HEK293 (cell line): ENCODE data around the gene ADAMTS19.

ENCODE experiments used
- CTCF ChIA-PET: fragments of 350-600 bp; formaldehyde crosslinking; extraction: SDS; loops from one replicate; lab custom pipeline; 2021; ENCODE audit warnings: antibody characterized with exemption; lab: Yijun Ruan, JAX
- POLR2A ChIA-PET: fragments of 300-600 bp; formaldehyde crosslinking; extraction: SDS; loops from one replicate; lab custom pipeline; 2020; ENCODE audit warnings: antibody characterized with exemption, inconsistent platforms; lab: Yijun Ruan, JAX
- H3K27ac ChIP-seq: fragments of 200-500 bp; sonication (Bioruptor generic); 2 replicates; pipeline ENCODE4 v1.5.1; 2014; ENCODE audit warnings: low read depth, low read length, control low read depth, inconsistent platforms; ENCODE audit errors: extremely low read depth
- H3K36me3 ChIP-seq, 2 experiments: fragments of 200-500 bp in 1 of 2; sonication (Bioruptor generic) in 1 of 2; 1 replicate in 1 of 2; 2 replicates in 1 of 2; pipeline ENCODE4 v1.5.1; 2014 to 2017; ENCODE audit warnings: inconsistent platforms in 2 of 2, low read length in 2 of 2; ENCODE audit not compliant: control insufficient read depth in 2 of 2, insufficient read depth in 1 of 2
- H3K4me1 ChIP-seq: fragments of 200-500 bp; sonication (Bioruptor generic); 2 replicates; pipeline ENCODE4 v1.5.1; 2014; ENCODE audit warnings: mild to moderate bottlenecking, low read length, inconsistent platforms; ENCODE audit not compliant: control insufficient read depth, insufficient read depth
- H3K4me3 ChIP-seq: 2 replicates; pipeline ENCODE4 v1.5.1; 2011; ENCODE audit warnings: low read depth, mild to moderate bottlenecking, control low read depth, low read length, moderate library complexity
- H3K9me3 ChIP-seq: fragments of 200-500 bp; sonication (Bioruptor generic); 2 replicates; pipeline ENCODE4 v1.5.1; 2014; ENCODE audit warnings: low read depth, low read length, inconsistent platforms; ENCODE audit not compliant: control insufficient read depth, insufficient read depth
- ATF2 ChIP-seq: fragments of 450-650 bp; formaldehyde crosslinking; IDR thresholded peaks from 2 replicates; pipeline ENCODE4 v1.5.1; 2016; ENCODE audit warnings: missing biosample characterization, missing genetic modification characterization, low read depth
- FEZF1 ChIP-seq: fragments of 450-650 bp; formaldehyde crosslinking; IDR thresholded peaks from 2 replicates; pipeline ENCODE4 v1.5.1; 2016; ENCODE audit warnings: missing biosample characterization, missing genetic modification characterization
- GFI1B ChIP-seq: fragments of 450-650 bp; formaldehyde crosslinking; IDR thresholded peaks from 2 replicates; pipeline ENCODE4 v1.5.1; 2016; ENCODE audit warnings: missing biosample characterization, missing genetic modification characterization
- GLI2 ChIP-seq: fragments of 450-650 bp; formaldehyde crosslinking; IDR thresholded peaks from 2 replicates; pipeline ENCODE4; 2017; ENCODE audit warnings: missing biosample characterization, missing genetic modification characterization, low read depth, borderline replicate concordance
- OSR2 ChIP-seq: fragments of 450-650 bp; formaldehyde crosslinking; IDR thresholded peaks from 2 replicates; pipeline ENCODE4 v1.5.1; 2016; ENCODE audit warnings: missing biosample characterization, missing genetic modification characterization
- PRDM1 ChIP-seq: fragments of 450-650 bp; formaldehyde crosslinking; IDR thresholded peaks from 2 replicates; pipeline ENCODE4; 2016; ENCODE audit warnings: missing biosample characterization, missing genetic modification characterization
- PRDM6 ChIP-seq: fragments of 450-650 bp; formaldehyde crosslinking; IDR thresholded peaks from 2 replicates; pipeline ENCODE4 v1.5.1; 2017; ENCODE audit warnings: missing biosample characterization, missing genetic modification characterization
- REPIN1 ChIP-seq: fragments of 450-650 bp; formaldehyde crosslinking; IDR thresholded peaks from 2 replicates; pipeline ENCODE4 v1.5.1; 2017; ENCODE audit warnings: missing biosample characterization, missing genetic modification characterization, low read depth
- SCRT2 ChIP-seq: fragments of 450-650 bp; formaldehyde crosslinking; IDR thresholded peaks from 2 replicates; pipeline ENCODE4 v1.5.1; 2016; ENCODE audit warnings: missing biosample characterization, missing genetic modification characterization
- ZBTB11 ChIP-seq: fragments of 450-650 bp; formaldehyde crosslinking; conservative IDR thresholded peaks from 2 replicates; pipeline ENCODE4 v1.5.1; 2016; ENCODE audit warnings: low read depth, missing biosample characterization, missing genetic modification characterization
- ZFP69B ChIP-seq: fragments of 450-650 bp; formaldehyde crosslinking; IDR thresholded peaks from 2 replicates; pipeline ENCODE4 v1.5.1; 2016; ENCODE audit warnings: missing biosample characterization, missing genetic modification characterization
- ZNF10 ChIP-seq: fragments of 450-650 bp; formaldehyde crosslinking; IDR thresholded peaks from 2 replicates; pipeline ENCODE4 v1.5.1; 2017; ENCODE audit warnings: missing biosample characterization, missing genetic modification characterization
- ZNF23 ChIP-seq: fragments of 450-650 bp; formaldehyde crosslinking; IDR thresholded peaks from 2 replicates; pipeline ENCODE4 v1.5.1; 2016; ENCODE audit warnings: missing biosample characterization, missing genetic modification characterization, borderline replicate concordance
- ZNF280C ChIP-seq: fragments of 450-650 bp; formaldehyde crosslinking; IDR thresholded peaks from 2 replicates; pipeline ENCODE4 v1.5.1; 2016; ENCODE audit warnings: missing biosample characterization, missing genetic modification characterization
- ZNF585B ChIP-seq: fragments of 450-650 bp; formaldehyde crosslinking; IDR thresholded peaks from 2 replicates; pipeline ENCODE4 v1.5.1; 2016; ENCODE audit warnings: missing biosample characterization, missing genetic modification characterization
- ZNF639 ChIP-seq: fragments of 450-650 bp; formaldehyde crosslinking; IDR thresholded peaks from 2 replicates; pipeline ENCODE4 v1.5.1; 2016; ENCODE audit warnings: missing biosample characterization, missing genetic modification characterization
- ZNF843 ChIP-seq: fragments of 450-650 bp; formaldehyde crosslinking; IDR thresholded peaks from 2 replicates; pipeline ENCODE4 v1.5.1; 2016; ENCODE audit warnings: missing biosample characterization, missing genetic modification characterization

Gene ADAMTS19

GRCh38 chr5:129461711-129462332 lies 1.7 kb downstream of the ADAMTS19 start (continued):
- no peak for TF ChIP-seq ATF2
- TF ChIP-seq GLI2 (tag by site-specific recombination), result no peak

- POLR2A ChIA-PET, result no interaction called here
- CTCF ChIA-PET, result no interaction called here
- TF ChIP-seq ZNF23 (tag by site-specific recombination) (no peak), ZNF585B (no peak), REPIN1 (no peak), FEZF1 (tag by site-specific recombination) (no peak), GFI1B (no peak), ZFP69B (no peak)
- no peaks in the 10 kb centered on the region for H3K36me3 ChIP-seq
- no peak overlapping the region for H3K4me3 ChIP-seq
- H3K4me1 ChIP-seq, result 0 out of 2 replicates have a peak, but pooled peaks cover 2% of the 10 kb centered on the region
- no peaks in the 10 kb centered on the region for H3K9me3 ChIP-seq
- H3K27ac ChIP-seq, result no peak overlapping the region
Measured at GRCh38 chr5:129465776-129466344, 5.8 kb downstream of the ADAMTS19 start.

- POLR2A ChIA-PET, result no interaction called here
- no peak overlapping the region for H3K27ac ChIP-seq
- CTCF ChIA-PET, result no interaction called here
- peaks cover 3% of the 10 kb centered on the region for H3K4me1 ChIP-seq
- H3K4me3 ChIP-seq, result no peak overlapping the region
- H3K36me3 ChIP-seq, result no peaks in the 10 kb centered on the region
- no peak for TF ChIP-seq PRDM1
- TF ChIP-seq ZNF10 (tag by site-specific recombination), result no peak
- peak; percentile 50; the same call in 1 of the 2 replicates for TF ChIP-seq FEZF1 (tag by site-specific recombination)
- TF ChIP-seq OSR2, result 0 out of 2 replicates have a peak, but pooled peaks have one; percentile 8
- 0 out of 2 replicates have a peak, but pooled peaks have one; percentile 64 for TF ChIP-seq ZNF843
- TF ChIP-seq ZNF639 (tag by site-specific recombination), result no peak
- TF ChIP-seq ZBTB11 (tag by site-specific recombination), result no peak
- TF ChIP-seq ZNF280C (tag by site-specific recombination), result no peak
- peak; percentile 52 for TF ChIP-seq PRDM6 (tag by site-specific recombination)
- no peak for TF ChIP-seq ZFP69B
- no peak for TF ChIP-seq SCRT2 (tag by site-specific recombination)
- H3K9me3 ChIP-seq, result no peaks in the 10 kb centered on the region
Measured at GRCh38 chr5:129474544-129474943, 14.4 kb downstream of the ADAMTS19 start.
